Fibroblast of pulmonary artery (primary cell): Measurements from ENCODE around the gene TMEM38A.

Experiments
- DNase-seq: peaks from one replicate; pipeline ENCODE4 v3.0.0-alpha.2; 2010; ENCODE audit warnings: low read depth
- H3K4me3 ChIP-seq: replicated peaks from 2 replicates; pipeline ENCODE4 v1.5.1; 2011; ENCODE audit warnings: low read depth, mild to moderate bottlenecking, control low read depth, low read length, moderate library complexity
- TF ChIP-seq, protein P1 (sequence below): IDR thresholded peaks from 2 replicates; pipeline ENCODE4 v1.5.1; 2011; ENCODE audit warnings: mild to moderate bottlenecking, control low read depth, low read length, inconsistent platforms; ENCODE audit errors: missing control alignments

TMEM38A gene

GRCh38 chr19:16626796-16627192 is 34.1 kb upstream of the TMEM38A start:
- H3K4me3 ChIP-seq: peak overlapping the region; percentile 75
- TF ChIP-seq, protein P1, sequence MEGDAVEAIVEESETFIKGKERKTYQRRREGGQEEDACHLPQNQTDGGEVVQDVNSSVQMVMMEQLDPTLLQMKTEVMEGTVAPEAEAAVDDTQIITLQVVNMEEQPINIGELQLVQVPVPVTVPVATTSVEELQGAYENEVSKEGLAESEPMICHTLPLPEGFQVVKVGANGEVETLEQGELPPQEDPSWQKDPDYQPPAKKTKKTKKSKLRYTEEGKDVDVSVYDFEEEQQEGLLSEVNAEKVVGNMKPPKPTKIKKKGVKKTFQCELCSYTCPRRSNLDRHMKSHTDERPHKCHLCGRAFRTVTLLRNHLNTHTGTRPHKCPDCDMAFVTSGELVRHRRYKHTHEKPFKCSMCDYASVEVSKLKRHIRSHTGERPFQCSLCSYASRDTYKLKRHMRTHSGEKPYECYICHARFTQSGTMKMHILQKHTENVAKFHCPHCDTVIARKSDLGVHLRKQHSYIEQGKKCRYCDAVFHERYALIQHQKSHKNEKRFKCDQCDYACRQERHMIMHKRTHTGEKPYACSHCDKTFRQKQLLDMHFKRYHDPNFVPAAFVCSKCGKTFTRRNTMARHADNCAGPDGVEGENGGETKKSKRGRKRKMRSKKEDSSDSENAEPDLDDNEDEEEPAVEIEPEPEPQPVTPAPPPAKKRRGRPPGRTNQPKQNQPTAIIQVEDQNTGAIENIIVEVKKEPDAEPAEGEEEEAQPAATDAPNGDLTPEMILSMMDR: no peak
- DNase-seq: no peak

- peak overlapping the region; percentile 75 for H3K4me3 ChIP-seq
- TF ChIP-seq, protein P1: no peak
- DNase-seq: no peak
Observed at GRCh38 chr19:16627193-16627927, 33.6 kb upstream of the TMEM38A start.

DNA sequence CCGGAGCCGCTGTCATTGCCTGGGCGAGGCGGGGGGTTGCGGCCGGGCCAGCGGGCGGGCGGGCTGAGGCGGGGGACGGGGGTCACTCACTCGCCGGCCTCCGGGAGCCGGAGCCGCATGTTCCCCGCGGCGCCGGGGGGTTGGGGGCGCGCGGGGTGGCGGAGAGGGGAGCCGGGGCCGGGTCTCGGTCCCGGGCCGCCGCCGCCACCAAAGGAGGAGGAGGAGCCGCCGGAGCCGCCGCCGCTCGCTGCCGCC is 33.1 kb upstream of the TMEM38A start:
- peak overlapping the region; percentile 75 for H3K4me3 ChIP-seq
- TF ChIP-seq, protein P1: no peak
- DNase-seq: no peak

- DNase-seq: peak; percentile 93
- H3K4me3 ChIP-seq: peak within 1 kb of the TSS; percentile 86
- TF ChIP-seq, protein P1: no peak
Observed at GRCh38 chr19:16628183-16628983, 32.6 kb upstream of the TMEM38A start, which contains the start of gene MED26. MED26 (minus strand) TSS chr19:16628204; CDS start chr19:16627943, 261 bp downstream.

DNA sequence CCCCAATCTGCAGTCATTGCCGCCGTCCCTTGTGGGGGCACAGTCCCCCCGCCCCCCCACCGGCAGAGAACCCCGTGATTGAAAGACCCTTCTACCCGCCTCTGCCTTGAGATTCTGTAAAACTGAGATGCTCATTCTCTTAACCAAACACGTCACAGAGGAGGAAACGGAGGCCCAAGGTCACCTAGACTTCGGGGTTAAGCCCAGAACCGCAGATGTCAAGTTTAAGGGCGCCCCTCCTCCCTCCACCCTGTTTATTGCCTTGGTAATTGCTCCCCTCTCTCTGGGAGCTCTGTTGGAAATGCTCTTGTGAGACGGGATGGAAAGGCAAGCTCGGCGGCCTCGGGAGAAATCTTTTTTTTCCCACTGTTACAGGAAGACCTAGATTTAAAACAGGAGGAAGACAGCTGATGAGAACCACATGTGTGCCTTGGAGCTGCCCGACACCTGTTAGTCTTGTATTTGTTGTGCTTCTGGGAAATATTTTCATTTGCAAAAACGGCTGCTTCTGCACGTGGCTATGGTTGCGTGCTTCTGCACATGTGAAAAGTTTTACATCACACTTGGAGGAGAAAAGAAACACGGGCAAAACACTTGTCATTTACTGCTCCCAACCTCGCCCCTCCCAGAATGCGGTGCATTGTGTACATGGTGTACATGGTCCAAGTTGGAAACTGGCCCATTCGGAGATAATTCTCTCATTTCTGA is 31.8 kb upstream of the TMEM38A start:
- TF ChIP-seq, protein P1: no peak
- peak; percentile 62 for DNase-seq
- peak overlapping the region; percentile 86 for H3K4me3 ChIP-seq

GRCh38 chr19:16631465-16631864 is 29.5 kb upstream of the TMEM38A start:
- no peak overlapping the region for H3K4me3 ChIP-seq
- TF ChIP-seq, protein P1: no peak
- no peak for DNase-seq
